ENCODE data around the gene SH3PXD2A.

The SH3PXD2A gene

GRCh38 chr10:103652599-103653281 lies 202.6 kb downstream of the SH3PXD2A start:
- Histone ChIP-seq H3K9me3 (no peaks in the 10 kb centered on the region), H3K4me1 (no peaks in the 10 kb centered on the region), H3K27me3 (ENCODE audit: low read depth) (no peaks in the 10 kb centered on the region), H3K4me3 (no peak overlapping the region), H3K36me3 (replicated peaks) (no peaks in the 10 kb centered on the region)
- DNase-seq (ENCODE audit: low spot score in 2 of 2) = no peak
- in situ Hi-C loops (cut with MboI; ENCODE audit: low sequenced_read_pairs) = no loop called here

- no peak overlapping the region for H3K4me3 ChIP-seq
- no peak for DNase-seq (ENCODE audit: low spot score in 2 of 2)
- H3K36me3 ChIP-seq (replicated peaks) = no peaks in the 10 kb centered on the region
- no peaks in the 10 kb centered on the region for H3K4me1 ChIP-seq
- H3K9me3 ChIP-seq = no peaks in the 10 kb centered on the region
- H3K27me3 ChIP-seq (ENCODE audit: low read depth) = no peaks in the 10 kb centered on the region
- in situ Hi-C loops (cut with MboI; ENCODE audit: low sequenced_read_pairs) = no loop called here
Measured at GRCh38 chr10:103651783-103652476, 203.4 kb downstream of the SH3PXD2A start.

GRCh38 chr10:103651333-103651732 lies 204.0 kb downstream of the SH3PXD2A start:
- H3K4me1 ChIP-seq = no peaks in the 10 kb centered on the region
- no peak overlapping the region for H3K4me3 ChIP-seq
- no peaks in the 10 kb centered on the region for H3K36me3 ChIP-seq (replicated peaks)
- no peaks in the 10 kb centered on the region for H3K27me3 ChIP-seq (ENCODE audit: low read depth)
- in situ Hi-C loops (cut with MboI; ENCODE audit: low sequenced_read_pairs) = no loop called here
- DNase-seq (ENCODE audit: low spot score in 2 of 2) = no peak
- no peaks in the 10 kb centered on the region for H3K9me3 ChIP-seq

GRCh38 chr10:103649654-103650423 lies 205.5 kb downstream of the SH3PXD2A start:
- Histone ChIP-seq H3K9me3 (no peaks in the 10 kb centered on the region), H3K36me3 (replicated peaks) (no peaks in the 10 kb centered on the region), H3K27me3 (ENCODE audit: low read depth) (no peaks in the 10 kb centered on the region), H3K4me3 (no peak overlapping the region), H3K4me1 (no peaks in the 10 kb centered on the region)
- in situ Hi-C loops (cut with MboI; ENCODE audit: low sequenced_read_pairs) = no loop called here
- no peak for DNase-seq (ENCODE audit: low spot score in 2 of 2)

DNA sequence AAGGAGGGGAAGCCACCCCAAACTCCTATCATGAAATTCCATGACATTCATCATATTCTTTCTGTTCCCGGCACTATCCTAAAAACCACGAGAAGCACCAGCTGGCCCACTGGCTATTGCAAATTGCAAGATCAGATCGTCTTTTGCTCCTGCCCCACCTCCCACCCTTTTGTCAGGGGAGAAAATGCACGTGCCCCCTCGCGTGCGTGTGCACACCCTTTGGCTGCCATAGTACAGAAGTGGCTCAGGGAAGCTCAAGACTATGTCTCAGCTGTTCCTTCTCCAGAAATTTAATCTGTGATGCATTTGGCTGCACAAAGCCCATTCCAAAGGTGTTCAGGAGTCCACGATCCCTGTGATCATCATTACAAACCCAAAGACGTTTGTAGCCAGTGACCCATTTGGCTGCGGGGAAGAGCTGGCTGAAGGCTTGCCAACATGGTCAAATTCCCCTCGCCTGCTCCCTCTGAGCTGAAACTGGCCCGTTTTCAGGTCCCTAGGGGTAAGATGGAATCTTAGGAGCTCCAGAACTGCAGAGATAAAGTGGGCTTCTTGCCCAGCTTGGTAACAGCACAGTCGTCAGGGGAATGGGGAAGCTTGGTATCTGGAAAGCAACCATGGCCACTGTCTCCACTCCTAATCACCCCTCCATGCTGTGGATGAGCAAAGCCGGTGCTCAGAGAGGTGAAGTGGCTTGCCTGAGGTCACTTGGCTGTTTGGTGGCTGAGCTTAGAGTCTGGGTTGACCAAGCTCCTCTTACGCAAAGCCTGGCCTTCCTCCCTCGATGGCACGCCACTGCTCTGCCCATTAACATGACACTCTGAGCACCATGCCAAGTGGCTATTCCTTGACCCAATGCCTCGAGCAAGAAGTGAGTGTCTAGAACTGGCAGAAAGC lies 206.5 kb downstream of the SH3PXD2A start:
- Histone ChIP-seq H3K27me3 (ENCODE audit: low read depth) (no peaks in the 10 kb centered on the region), H3K4me3 (no peak overlapping the region), H3K9me3 (no peaks in the 10 kb centered on the region), H3K4me1 (no peaks in the 10 kb centered on the region), H3K36me3 (replicated peaks) (no peaks in the 10 kb centered on the region)
- in situ Hi-C loops (cut with MboI; ENCODE audit: low sequenced_read_pairs) = no loop called here
- no peak for DNase-seq (ENCODE audit: low spot score in 2 of 2)

GRCh38 chr10:103648251-103648635 lies 207.1 kb downstream of the SH3PXD2A start:
- no peak for DNase-seq (ENCODE audit: low spot score in 2 of 2)
- Histone ChIP-seq H3K4me3 (no peak overlapping the region), H3K36me3 (replicated peaks) (no peaks in the 10 kb centered on the region), H3K9me3 (no peaks in the 10 kb centered on the region), H3K4me1 (no peaks in the 10 kb centered on the region), H3K27me3 (ENCODE audit: low read depth) (no peaks in the 10 kb centered on the region)
- in situ Hi-C loops (cut with MboI; ENCODE audit: low sequenced_read_pairs) = no loop called here

DNA sequence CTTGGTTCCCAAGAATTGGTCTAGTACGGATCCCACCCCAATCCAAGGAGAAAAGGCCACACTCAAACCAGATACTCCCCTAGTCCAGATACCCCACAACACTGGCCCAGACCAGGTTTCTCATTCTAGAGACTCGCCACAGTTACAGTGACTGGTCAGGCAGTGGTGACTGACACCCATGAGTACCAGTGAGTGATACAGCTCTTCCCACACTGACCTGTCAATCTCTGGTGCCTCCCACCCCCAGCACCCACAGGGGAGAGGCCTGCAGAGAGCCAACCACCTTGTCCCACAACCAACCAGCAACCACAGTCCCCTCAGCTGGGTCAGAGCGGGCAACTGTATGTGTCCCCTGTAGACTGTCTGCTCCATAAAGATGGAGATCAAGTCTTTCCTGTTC lies 209.1 kb downstream of the SH3PXD2A start:
- no peaks in the 10 kb centered on the region for H3K36me3 ChIP-seq (replicated peaks)
- H3K27me3 ChIP-seq (ENCODE audit: low read depth) = no peaks in the 10 kb centered on the region
- no peak overlapping the region for H3K4me3 ChIP-seq
- H3K4me1 ChIP-seq = no peaks in the 10 kb centered on the region
- no peak for DNase-seq (ENCODE audit: low spot score in 2 of 2)
- no peaks in the 10 kb centered on the region for H3K9me3 ChIP-seq
- in situ Hi-C loops (cut with MboI; ENCODE audit: low sequenced_read_pairs) = no loop called here

GRCh38 chr10:103645141-103646054 lies 210.0 kb downstream of the SH3PXD2A start:
- Histone ChIP-seq H3K9me3 (no peaks in the 10 kb centered on the region), H3K27me3 (ENCODE audit: low read depth) (no peaks in the 10 kb centered on the region), H3K4me1 (no peaks in the 10 kb centered on the region), H3K36me3 (replicated peaks) (no peaks in the 10 kb centered on the region), H3K4me3 (no peak overlapping the region)
- in situ Hi-C loops (cut with MboI; ENCODE audit: low sequenced_read_pairs) = no loop called here
- no peak for DNase-seq (ENCODE audit: low spot score in 2 of 2)

DNA sequence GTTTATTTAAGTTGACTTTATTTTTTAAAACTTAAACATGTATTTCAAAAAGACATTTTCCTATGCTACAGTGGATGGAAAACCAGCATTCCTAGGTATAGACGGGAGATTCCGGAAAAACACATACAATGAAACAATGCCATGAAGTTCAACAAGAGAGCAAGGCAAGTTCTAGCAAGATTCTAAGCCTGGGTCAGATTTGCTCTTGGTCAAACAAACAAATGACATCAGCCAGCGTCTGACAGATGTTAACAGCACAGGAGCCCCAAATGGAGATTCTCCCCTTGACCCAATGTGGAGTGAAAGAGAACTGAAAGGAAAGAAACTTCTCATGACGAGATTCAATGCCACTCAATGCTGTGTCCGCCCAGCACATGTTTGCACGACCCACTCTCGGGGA lies 212.0 kb downstream of the SH3PXD2A start:
- in situ Hi-C loops (cut with MboI; ENCODE audit: low sequenced_read_pairs) = no loop called here
- Histone ChIP-seq H3K36me3 (replicated peaks) (no peaks in the 10 kb centered on the region), H3K27me3 (ENCODE audit: low read depth) (no peaks in the 10 kb centered on the region), H3K4me1 (no peaks in the 10 kb centered on the region), H3K4me3 (no peak overlapping the region), H3K9me3 (no peaks in the 10 kb centered on the region)
- DNase-seq (ENCODE audit: low spot score in 2 of 2) = no peak

GRCh38 chr10:103641326-103641725 lies 214.1 kb downstream of the SH3PXD2A start:
- Histone ChIP-seq H3K4me3 (no peak overlapping the region), H3K27me3 (ENCODE audit: low read depth) (no peaks in the 10 kb centered on the region), H3K4me1 (no peaks in the 10 kb centered on the region), H3K9me3 (no peaks in the 10 kb centered on the region), H3K36me3 (replicated peaks) (no peaks in the 10 kb centered on the region)
- in situ Hi-C loops (cut with MboI; ENCODE audit: low sequenced_read_pairs) = no loop called here
- DNase-seq (ENCODE audit: low spot score in 2 of 2) = no peak

DNA sequence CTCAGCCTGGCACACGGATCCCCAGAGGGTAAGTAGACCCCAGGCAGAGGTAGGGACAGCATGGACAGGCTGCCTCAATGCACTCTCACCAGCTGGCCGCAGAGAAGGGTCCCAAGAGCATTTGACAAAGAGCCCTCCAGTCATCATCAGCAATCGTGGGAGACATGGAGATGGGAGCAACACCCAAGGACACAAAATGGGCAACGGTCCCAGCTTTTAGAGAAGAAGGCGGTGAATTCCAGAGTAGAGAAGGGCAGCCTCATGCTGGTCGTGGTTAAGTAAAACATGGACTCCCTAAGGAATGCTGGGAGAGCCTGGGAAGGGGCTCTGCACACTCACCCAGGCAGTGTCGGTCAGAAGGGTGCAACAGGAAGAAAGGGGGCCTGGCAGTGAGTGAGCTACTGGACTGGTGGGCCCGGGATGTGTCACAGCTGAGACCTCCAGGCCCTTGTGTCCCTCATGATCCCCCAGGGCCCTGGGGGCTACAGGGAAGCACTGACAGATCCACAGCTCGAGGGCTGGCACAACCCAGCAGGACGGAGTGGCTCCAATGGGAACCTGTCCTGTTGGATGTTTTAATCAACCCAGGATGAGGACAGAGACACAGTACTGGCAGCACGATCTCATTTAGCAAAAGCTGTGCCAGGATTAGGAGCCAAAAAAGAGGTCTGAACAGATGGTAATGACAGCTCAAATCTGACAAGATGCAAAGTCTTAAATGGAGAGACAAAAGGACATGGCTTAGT lies 214.8 kb downstream of the SH3PXD2A start:
- Histone ChIP-seq H3K27me3 (ENCODE audit: low read depth) (no peaks in the 10 kb centered on the region), H3K9me3 (no peaks in the 10 kb centered on the region), H3K36me3 (replicated peaks) (no peaks in the 10 kb centered on the region), H3K4me1 (no peaks in the 10 kb centered on the region), H3K4me3 (no peak overlapping the region)
- no peak for DNase-seq (ENCODE audit: low spot score in 2 of 2)
- in situ Hi-C loops (cut with MboI; ENCODE audit: low sequenced_read_pairs) = no loop called here

- DNase-seq (ENCODE audit: low spot score in 2 of 2) = no peak
- Histone ChIP-seq H3K4me1 (no peaks in the 10 kb centered on the region), H3K4me3 (no peak overlapping the region), H3K9me3 (no peaks in the 10 kb centered on the region), H3K36me3 (replicated peaks) (no peaks in the 10 kb centered on the region), H3K27me3 (ENCODE audit: low read depth) (no peaks in the 10 kb centered on the region)
- in situ Hi-C loops (cut with MboI; ENCODE audit: low sequenced_read_pairs) = no loop called here
Measured at GRCh38 chr10:103638948-103639347, 216.4 kb downstream of the SH3PXD2A start.

Data from HAP-1 (cell line).